HS-27A (cell line): ENCODE data around the gene NUP35.

Source experiments
- DNase-seq: peaks from one replicate; pipeline ENCODE4 v3.0.0-alpha.2; 2012; ENCODE audit warnings: low read depth, missing footprints

NUP35 gene, protein sequence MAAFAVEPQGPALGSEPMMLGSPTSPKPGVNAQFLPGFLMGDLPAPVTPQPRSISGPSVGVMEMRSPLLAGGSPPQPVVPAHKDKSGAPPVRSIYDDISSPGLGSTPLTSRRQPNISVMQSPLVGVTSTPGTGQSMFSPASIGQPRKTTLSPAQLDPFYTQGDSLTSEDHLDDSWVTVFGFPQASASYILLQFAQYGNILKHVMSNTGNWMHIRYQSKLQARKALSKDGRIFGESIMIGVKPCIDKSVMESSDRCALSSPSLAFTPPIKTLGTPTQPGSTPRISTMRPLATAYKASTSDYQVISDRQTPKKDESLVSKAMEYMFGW

DNA sequence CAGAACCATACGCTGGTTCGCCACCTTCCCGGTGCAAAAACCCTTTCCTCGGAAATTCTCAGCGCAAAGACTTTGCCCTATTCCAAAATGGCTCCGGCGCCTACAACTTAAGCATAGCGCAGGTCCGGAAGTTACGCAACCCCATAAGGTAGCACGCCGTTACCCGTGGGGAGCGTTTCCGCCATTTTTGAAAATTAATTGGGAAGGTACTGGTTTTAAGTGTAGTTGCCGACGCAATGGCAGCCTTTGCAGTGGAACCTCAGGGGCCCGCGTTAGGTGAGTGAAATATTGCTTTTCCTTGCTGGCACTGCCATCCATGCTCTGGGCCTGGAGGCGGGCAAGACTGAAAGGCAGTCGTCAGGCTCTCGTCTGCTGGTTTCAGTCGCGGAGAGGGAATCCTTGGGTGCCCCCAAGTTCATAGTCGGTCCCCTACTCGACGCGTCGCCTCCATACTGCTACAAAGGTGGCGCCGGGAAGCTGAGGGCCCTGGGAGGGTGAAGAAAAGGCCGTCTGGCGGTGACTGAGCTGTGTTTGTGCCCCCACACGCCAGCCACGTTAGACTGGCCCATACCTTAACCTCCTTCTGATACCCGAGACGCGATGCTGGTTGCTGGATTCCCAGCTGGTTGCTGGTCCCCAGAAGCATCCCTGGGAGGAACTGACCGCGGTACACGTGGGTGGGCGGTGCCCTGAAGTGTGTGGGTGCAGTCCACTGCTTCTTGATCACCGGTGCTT, at the start of gene NUP35:
Gene NUP35, plus strand, starts transcription at position 222 of the 735 bp plus-strand sequence. Its CDS starts 15 bp downstream, at position 237.
- DNase-seq: peak; percentile 76

DNA sequence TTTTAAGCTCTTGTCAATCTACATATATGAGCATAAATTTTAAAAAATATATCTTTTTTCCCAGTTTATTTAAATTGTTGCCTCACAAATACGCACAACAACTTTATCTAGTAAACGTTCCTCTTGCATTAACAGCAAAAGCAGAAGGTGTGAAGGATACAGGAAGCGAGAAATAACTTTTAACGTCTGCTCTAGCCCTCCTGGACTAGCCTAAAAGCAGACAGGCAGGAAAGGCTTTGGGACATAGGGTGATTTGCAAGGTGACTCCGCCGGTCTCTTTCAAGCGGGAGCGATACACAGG, 46.1 kb upstream of the NUP35 start:
- DNase-seq: no peak

DNA sequence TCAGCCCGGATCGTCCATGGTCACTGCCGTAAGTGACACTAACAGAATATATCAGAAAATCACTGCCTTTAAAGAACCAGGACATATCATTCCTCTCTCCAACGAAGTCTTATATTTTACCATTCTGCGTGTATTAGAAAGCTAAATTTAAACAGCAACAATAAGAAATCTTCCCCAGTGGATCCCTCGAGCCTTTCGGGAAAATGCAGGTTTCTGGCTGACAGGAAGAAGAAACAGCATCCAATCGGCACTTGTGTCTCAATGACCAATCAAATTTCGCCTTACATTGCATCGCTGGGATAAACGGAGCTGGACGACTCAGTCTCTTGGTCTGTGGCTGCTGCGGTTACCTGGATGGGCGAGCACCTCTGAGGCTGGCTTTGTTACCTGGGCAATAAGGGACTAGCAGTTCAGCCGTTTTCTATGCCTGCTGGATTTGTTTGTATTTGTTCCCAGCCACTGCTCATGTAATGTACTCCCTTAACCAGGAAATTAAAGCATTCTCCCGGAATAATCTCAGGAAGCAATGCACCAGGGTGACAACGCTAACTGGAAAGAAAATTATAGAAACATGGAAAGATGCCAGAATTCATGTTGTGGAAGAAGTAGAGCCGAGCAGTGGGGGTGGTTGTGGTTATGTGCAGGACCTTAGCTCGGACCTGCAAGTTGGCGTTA, 45.6 kb upstream of the NUP35 start, which contains the start of gene DUSP19:
Gene DUSP19, plus strand, starts transcription at position 284 of the 675 bp plus-strand sequence. Its CDS starts 187 bp downstream, at position 471.
- DNase-seq: peak; percentile 79

DNA sequence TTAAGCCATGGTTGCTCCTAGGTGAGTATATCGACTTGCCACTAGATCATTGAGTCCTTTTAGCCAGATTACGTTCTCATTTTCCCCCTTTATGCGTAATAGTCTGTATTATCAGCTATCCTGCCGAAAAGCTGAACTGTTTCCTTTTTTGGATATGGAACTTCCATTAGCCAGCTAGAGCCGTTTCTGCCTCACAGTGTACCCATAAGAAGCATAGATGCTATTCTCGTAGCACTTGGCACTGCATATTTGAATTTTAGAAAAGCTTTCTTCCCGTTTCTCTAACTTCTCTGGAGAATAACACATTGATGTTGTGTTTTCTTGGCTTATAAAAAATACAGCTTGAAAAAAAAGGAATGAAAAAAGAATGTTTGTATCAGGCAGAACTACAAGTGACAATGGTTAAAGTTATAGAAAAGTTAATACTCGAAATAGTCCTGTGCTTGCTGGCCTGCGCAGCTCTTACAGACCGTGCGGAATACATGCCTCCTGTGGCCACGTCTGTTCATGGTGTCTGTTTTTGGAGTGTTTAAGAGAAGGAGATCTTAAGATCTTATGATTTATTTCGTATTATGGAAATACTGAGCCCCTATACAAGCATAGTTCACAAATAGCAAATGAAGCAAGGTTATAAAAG, 45.0 kb upstream of the NUP35 start:
- DNase-seq: no peak

DNA sequence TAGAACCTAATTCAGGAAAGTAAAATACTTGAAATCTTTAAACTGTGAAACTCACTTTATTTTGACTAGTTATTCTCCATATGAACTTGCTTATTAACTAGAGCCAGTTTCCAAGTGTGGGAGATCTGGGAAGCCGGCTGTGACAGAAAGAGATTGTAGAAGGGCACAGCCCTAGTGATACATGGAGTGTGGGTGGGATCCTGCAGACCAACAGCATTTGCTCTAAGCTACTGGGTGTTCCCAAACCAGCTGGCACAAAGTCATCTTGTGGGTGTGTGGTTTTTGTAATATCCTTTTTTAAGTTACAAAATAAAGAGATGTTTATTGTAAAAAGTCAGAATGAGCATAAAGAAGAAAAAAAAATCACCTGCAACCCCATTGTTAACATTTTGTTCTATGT, 42.3 kb upstream of the NUP35 start:
- DNase-seq: no peak

DNA sequence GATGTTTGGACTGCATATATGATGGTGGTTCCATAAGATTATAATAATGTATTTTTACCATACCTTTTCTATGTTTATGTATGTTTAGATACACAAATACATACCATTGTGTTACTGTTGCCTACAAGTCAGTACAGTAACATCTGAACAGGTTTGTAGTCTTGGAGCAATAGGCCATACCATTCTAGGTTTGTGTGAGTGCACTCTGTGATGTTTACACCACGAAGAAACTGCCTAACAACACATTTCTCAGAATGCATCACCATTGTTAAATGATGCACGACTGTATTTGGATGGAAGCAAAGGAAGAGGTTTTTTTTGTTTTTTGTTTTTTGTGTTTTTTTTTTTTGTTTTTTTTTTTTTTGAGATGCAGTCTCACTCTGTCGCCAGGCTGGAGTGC, 36.2 kb upstream of the NUP35 start:
- DNase-seq: no peak

DNA sequence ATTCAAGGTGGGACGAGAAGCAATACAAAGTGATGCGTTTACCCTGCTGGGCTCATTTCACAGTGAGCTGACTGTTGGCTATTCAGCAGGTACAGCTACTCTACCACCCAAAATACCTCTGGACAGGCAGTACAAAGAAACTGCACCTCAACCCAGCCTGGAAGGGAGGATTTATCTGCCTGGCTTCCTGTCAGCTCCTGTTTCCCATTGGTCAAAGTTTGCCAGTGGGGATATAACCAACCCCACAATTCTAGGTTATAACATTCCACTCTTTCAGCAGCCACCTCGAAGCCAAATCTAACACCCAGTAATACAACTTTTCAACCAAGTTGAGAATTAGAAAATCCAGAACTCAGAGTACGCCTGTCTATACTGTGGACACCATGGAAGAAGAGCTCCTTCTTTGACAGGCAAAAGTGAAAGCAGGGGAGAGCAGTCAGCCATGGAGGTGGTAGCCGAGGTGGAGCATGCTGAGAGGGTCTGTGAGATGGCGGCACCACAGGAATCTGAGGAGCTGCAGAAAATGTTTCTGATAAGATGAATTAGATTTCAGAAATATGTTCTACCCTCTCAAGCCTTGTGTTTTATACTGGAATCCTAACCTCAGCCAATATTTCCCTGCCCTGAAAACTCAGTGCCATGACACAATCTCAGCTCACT, 34.9 kb upstream of the NUP35 start:
- DNase-seq: no peak

DNA sequence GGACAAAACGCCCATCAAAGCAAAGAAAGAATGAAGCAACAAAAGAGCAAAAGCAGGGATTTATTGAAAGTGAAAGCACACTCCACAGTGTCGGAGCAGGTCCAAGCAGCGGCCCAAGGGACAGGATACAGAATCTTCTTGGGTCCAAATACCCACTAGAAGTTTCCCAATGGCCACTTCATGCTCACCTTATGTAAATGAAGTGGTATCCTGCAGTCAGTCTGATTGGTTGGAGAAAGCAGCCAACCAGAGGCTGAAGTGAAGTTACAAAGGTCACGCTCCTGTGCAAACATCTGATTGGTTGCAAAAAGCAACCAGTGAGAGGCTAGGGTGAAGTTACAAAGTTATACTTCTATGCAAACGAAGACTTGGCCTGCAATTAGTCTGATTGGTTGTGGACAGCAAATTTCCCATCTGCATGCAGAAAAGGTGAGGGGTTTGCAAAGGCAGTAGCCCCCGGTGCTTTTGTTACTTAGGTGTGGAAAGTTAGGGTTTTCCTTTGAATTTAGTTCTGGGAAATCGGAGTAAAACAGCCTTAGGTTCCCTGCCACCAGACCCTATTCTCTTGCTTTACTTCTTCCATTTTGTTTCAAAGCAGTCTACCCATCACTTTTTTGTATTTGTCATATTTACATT, 32.8 kb upstream of the NUP35 start:
- no peak for DNase-seq

DNA sequence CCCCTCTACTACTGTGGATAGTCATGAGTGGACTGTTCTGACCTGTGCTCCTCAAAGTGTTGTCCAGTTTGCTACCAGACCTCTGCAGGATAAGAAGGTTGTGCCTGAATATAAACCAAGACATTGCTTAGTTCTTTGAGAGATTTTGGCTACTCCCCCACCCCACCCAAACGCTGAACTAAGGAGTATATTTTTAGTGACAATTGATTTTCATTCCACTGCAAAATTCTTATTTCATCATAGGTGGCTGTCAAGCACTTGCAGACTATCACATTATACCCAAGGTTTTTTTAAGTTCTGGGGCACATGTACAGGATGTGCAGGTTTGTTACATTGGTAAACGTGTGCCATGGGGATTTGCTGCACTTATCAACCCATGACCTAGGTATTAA, 32.3 kb upstream of the NUP35 start:
- no peak for DNase-seq

DNA sequence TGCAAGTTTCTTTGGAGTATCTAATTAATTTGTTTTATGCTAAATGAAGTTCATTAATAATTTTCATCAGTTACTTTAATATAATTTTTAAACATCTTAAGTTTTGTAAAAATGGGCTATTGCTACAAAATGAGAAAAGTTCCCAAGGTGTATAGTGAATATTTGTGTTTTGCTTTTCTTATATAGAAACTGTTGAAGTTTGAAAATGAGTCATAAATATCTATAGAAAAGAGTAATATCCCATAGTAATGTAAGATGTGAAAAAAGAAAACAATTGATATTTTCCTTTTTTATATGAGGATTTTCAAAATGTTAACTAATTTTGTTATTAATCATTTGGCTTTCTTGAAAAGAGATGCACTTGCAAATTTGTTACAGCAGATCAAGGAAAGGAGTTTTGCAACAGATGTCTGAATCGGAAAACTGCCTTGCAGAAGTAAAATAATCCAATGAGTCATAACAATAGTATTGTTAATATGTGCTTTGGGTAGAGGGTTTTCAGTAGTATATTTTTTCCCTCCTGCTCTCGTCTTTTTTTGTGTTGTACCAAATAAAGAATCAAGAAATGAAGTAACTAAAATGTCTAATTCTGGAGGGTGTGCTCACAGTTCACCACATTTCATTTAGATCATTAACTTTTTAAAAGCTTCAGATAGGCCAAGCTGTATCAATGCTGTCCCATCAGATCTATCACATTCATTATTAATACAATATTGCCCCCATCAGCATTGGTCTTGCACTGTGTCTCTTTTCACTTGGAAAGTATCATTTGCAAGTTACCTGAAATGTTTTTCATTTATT, 30.2 kb upstream of the NUP35 start:
- no peak for DNase-seq

DNA sequence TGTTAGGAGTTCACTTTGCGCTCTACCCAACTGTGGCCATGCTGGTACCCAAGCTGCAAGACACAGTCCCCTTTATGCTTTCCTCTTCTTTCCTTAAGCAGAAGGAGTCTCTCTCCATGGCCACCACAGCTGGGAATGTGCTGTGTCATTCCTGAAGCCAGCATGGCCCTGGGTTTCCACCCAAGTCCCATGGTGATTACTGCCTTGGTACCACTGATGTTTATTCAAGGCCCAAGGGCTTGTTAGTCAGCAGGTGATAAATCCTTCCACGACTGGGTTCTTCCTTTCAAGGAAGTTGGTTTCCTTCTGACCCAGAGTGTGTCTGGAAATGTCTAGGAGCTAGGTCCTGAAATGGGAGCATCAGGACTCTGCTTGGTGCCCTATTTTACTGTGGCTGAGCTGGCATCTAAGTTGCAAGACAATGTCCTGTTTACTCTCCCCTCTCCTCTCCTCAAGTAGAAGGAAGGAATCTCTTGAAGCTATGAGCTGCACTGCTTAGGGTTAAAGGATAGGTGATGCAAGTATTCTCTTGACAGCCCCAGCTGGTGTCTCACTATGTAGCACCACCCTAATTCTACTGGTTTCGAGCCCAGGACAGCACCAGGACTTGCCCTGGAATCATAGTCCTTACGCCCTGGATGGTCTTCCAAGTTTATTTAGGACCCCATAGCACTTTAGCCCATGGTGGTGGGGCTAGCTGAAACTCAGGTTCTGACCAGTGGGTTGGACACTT, 18.7 kb upstream of the NUP35 start:
- DNase-seq: no peak

DNA sequence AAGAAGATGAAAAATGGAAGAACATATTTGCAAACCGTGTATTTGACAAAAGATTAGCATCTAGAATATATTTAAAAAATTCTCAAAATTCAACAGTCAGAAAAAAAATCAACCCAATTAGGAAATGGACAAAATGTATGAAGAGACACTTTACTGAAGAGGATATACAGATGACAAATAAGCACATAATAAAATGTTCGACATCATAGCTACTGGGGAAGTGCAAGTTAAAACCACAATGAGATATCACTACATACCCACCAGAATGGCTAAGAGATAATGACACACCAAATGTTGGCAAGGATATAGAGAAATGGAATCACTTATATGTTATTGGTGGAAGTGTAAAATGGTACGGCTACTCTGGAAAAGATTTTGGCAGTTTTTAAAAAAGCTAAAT, 11.7 kb upstream of the NUP35 start:
- DNase-seq: no peak

DNA sequence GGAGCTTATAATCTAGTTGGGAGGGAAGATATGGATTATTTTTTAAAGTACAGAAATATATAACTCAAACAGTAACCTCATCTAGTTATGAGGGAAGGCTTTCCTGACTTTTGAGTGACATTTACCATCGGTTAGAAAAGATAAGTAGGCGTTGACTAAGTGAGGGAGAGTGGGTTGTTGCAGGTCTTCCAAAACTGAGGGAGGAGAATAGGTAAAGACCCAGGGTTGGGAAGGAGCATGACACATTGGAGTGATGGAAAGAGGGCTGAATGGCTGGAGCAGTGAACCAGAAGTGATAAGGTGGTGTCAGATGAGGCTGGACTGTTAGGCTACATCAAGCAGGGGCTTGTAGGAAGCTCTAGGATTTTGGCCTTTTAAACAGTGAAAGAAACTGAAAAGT, 10.6 kb upstream of the NUP35 start:
- no peak for DNase-seq

DNA sequence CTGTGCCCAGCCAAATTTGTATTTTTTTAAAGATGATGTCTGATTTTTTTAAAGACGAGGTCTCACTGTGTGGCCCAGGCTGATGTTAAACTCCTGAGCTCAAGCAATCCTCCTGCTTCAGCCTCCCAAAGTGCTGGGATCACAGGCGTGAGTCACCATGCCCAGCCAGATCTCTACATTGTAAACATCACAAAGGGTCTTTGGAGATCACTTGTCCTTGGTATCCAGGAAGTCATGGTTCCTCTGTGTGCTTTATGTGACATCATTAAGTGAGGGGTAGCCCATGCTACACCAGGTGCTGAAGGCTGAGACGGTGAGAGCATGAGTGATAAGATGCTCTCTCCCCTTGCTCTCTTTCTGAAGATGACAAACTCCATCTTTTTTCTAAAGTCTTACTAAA, 7.0 kb upstream of the NUP35 start:
- DNase-seq: no peak

DNA sequence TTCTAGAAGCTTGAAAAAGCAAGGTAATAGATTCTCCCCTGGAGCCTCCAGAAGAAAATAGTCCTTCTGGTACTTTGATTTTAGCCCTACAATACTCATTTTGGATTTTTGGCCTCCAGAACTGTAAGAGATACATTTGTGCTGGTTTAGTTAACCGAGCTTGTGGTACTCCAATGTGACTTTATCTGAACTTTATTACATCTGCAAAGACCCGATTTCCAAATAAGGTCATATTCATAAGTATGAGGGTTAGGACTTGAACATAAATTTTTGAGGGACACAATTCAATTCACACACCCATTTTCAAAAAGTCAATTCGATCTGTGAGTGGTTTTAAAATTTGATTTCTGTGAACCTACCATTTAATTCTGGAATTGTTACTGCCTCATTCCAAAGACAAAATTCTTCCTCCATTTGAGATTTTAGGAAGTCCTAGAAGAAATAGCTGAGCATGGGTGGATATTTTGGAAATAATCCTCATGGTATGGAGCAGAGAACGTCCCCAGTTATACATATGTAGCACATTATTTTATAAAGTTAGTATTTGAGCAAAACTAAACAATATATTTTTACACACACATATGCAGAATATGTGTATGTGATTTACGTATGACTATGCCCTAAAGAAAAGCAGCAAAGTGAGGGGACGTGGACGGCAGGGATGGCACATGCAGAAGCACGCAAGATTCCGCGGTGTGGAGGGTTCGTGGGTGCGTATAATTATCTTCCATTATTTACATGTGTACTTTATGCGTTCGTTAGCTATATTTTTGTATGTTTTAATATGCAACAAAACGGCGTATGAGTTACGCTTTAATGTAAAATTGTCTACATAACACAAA, 905 bp upstream of the NUP35 start:
- DNase-seq: no peak

DNA sequence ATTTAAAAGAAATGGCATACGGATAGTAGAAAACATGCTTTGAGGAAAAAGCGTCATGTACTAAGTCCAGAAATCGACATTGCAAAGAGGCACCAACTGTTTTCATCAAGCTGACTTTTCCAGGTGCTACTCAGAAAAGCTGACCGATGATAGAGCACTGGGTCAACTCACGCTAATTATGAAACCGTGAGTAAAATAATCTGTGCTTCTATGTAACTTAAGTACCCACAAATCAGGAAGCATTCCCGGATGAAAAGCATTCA, 353 bp upstream of the NUP35 start:
- DNase-seq: no peak

DNA sequence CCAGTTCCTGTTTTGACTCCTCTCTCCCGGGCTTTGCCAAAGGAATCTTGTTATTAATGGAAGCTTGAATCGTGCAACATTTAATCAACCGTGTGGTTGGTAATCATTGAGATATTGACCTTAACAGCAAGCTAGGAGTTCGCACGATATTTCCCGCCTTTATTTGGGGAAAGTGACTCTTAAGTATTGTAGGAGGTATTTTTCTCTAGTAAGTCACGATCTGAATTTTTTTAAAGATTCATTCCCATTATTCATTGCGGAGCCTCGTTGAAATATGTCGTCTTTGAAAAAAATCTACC, 663 bp downstream of the NUP35 start:
- DNase-seq: peak; percentile 4

DNA sequence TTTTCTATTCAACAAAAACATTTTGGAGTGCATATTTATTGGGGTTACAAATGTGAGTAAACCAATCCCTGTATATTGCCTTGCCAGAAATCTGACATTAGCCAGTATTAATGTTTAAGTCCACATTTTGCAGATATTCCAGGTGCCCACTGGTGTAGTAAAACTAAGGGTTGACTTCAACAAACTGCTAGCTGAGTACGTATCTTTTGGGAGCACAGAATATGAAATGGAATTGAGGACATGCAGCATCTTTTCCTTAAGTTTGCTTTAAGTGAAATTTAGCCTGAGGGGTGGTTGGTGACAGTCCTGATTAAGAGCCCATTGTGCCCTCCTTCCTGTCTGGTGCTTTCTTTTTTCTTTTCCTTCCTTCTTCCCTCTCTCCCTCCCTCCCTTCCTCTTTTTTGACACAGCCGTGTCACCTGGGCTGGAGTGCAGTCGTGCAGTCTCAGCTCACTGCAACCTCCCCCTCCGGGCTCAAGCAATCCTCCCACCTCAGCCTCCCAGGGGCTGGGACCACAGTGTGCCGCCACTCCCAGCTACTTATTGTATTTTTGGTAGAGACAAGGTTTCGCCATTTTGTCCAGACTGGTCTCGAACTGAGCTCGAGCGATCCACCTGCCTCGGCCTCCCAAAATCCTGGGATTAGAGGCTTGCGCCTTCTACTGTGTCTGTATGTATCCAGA, 1.6 kb downstream of the NUP35 start:
- DNase-seq: no peak

DNA sequence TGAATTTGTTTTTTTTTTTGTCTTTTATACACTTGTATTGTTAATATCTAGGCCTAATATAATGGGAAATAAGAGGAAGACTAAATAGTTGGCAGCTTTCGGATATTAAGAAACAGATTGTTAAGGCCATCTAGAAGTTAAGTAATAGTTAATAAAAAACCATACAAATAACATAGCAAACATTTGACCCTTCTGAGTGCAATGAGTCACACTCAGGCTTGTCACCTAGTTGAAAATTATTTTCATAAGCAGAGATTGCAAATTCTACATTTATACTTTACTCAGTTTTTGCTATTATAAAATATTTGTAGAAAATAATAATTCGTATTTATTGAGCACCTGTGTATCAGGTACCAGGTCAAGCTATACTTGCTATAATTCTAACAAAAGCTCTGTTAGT, 2.4 kb downstream of the NUP35 start:
- DNase-seq: no peak
